Aorta (tissue), 5 donors: ENCODE measurements around the gene CUTA. TPM values are rescaled to one million over a fixed set of nuclear protein-coding genes. Genes with fewer than 3 reads are reported as not detected.
"Not testable (repeated sequence)": the region's sequence is repeated elsewhere in the genome, so short reads cannot be mapped to it uniquely, and the experiment has no call there.

Experiments used
- ATAC-seq: fragments of 200-7000 bp; cut with Tn5 transposase; one replicate; pipeline ENCODE4 v1.9.1; 2022; ENCODE audit warnings: moderate library complexity; ENCODE audit not compliant: low FRiP score
- DNase-seq, 2 donors: peaks; one replicate each; pipeline ENCODE4 v3.0.0-alpha.2; 2020
- H3K27ac ChIP-seq, 2 donors: one replicate each; pipeline ENCODE4 v1.5.1; 2013; ENCODE audit warnings: low read length in 2 of 2, mild to moderate bottlenecking in 2 of 2, moderate library complexity in 2 of 2, control low read depth in 1 of 2, inconsistent platforms in 1 of 2, low read depth in 1 of 2
- H3K27me3 ChIP-seq, 2 donors: one replicate each; pipeline ENCODE4 v1.6.1; 2013; ENCODE audit warnings: control low read depth in 1 of 2, low read length in 1 of 2, mild to moderate bottlenecking in 1 of 2, moderate library complexity in 1 of 2; ENCODE audit not compliant: insufficient read depth in 2 of 2, control insufficient read depth in 1 of 2
- H3K36me3 ChIP-seq, 2 donors: one replicate each; pipeline ENCODE4 v1.6.1; 2013; ENCODE audit warnings: control low read depth in 1 of 2, low read length in 1 of 2, mild to moderate bottlenecking in 1 of 2; ENCODE audit not compliant: insufficient read depth in 2 of 2, control insufficient read depth in 1 of 2
- H3K4me1 ChIP-seq, 2 donors: one replicate each; pipeline ENCODE4 v1.6.1; 2013; ENCODE audit warnings: low read length in 2 of 2, control low read depth in 1 of 2, mild to moderate bottlenecking in 1 of 2, moderate library complexity in 1 of 2; ENCODE audit not compliant: insufficient read depth in 2 of 2, control insufficient read depth in 1 of 2
- H3K4me3 ChIP-seq, 2 donors: one replicate each; pipeline ENCODE4 v1.5.1; 2013; ENCODE audit warnings: low read length in 2 of 2, control low read depth in 1 of 2, mild to moderate bottlenecking in 1 of 2
- H3K9me3 ChIP-seq: one replicate; pipeline ENCODE4 v1.6.1; 2013; ENCODE audit warnings: mild to moderate bottlenecking, low read length; ENCODE audit not compliant: control insufficient read depth
- WGBS, 2 donors: extraction: QIAGEN DNeasy Blood & Tissue Kit; methylation state at CpG; one replicate each; pipeline ENCODE4 v1.1.7; 2013; 5-methylcytosine and 5-hydroxymethylcytosine counted together
- intact Hi-C, 2 donors: fragments of 100-400 bp; cut with DNase I; formaldehyde crosslinking; loops; one replicate each; pipeline versions ENCODE4 v1.14.2 to v1.15.0; 2022
- polyA plus RNA-seq, 2 donors: library from polyadenylated mRNA; stranded (reverse); fragments of 200-250 nt; gene quantifications; one replicate each; pipeline ENCODE4 v1.2.3, GENCODE V29; 2013
- total RNA-seq, 2 donors: library from RNA; stranded (reverse); fragmentation: NEBNext Ultra II Directional; extraction: Animal tissue kit (Norgen Biotek cat#: 25700); gene quantifications; one replicate each; pipeline ENCODE4 v1.2.1, GENCODE V29; 2021
- donor health status: healthy with polysubstance abuse.
- donor health status: Bipolar disorder and iron deficiency.
- donor health status: DM: no; HTN: no; CAD: no.
- donor health status: DM: no; HTN: no; CAD: no.
- donor health status: DM: yes; HTN: yes; CAD: no.

The CUTA gene
- total and polyA plus RNA-seq, 4 donors, result 89.9 to 191 (median 115) TPM

DNA sequence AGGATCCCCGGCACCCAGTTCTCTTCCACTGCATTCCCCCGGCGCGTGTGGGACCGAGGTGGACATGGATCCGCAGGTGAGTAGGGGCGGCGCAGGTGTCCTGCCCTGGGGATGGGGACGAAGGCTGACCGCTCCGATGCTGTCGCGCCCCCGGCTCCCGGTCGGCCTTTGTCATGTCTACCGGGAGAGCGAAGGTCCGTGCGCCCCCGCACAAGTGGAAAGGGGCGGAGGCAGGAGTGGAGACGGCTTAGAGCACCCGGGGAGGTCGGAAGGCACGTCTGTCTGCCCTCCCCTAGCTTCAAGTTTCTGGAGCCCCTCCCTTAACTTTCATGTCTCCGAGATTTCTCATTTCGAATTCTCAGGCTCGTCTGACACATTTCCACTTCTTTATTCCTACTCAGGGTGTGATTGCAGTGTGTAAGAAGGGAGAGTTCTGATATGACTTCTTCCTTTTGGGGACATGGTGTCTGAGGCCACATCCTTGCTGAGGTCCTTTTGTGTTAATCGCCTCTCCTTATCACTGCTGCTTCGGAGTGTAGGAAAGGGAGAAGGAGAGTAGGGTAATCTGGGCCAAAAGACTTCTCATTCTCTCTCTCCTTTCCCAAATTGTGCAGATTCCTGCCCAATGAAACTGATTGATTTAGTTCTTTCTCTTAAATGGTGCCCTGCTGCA lies 25.8 kb downstream of the CUTA start:
- H3K4me3 ChIP-seq, result no peak overlapping the region
- DNase-seq (no peak), ATAC-seq (no peak)
- no peaks in the 10 kb centered on the region for H3K4me1 ChIP-seq
- H3K27ac ChIP-seq, result no peak overlapping the region
- WGBS, 2 donors, result 0% methylated on average over 31 of the region's 31 CpGs
- no peaks in the 10 kb centered on the region for H3K36me3 ChIP-seq
- intact Hi-C loops, result loop anchor here (1.0 to 2.0 kb wide), 3 partner anchors 18 to 35 kb away; no protein-coding TSS in a partner anchor
- H3K27me3 ChIP-seq, result no peaks in the 10 kb centered on the region
- no peaks in the 10 kb centered on the region for H3K9me3 ChIP-seq

DNA sequence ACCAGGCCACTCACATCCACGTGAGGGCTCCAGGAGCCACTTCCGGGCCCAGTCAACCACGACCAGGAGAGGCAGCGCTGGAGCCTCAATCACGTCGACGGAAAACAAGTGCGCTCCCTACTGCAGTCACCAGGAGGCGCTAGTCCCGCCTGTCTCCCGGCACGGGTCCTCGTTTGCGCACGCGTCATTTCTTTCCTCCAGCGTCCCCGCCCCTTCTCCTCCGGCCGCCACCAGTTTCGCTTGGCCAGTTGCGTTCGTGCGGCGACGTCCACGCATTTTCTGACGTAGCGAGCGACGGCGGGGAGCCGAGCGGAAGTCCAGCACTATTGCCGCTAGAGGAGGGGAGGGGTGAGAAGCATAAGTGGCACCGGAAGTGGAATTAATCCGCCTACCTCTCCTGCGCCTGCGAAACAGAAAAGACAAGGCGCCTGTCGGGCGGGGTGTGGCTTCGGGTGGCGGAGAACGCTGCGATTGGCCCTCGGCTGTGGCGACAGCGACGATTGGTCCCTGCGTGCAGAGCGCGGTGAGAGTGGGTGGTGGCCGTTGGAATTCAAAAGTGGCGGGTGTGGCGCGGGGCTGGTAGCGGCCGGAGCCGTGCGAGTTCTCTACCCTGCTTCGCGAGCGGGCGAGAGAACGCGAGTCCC lies 26.5 kb downstream of the CUTA start, which contains the start of gene KIFC1:
KIFC1 (plus strand) TSS at position 546 of the 644 bp plus-strand sequence. CDS start 163 bp downstream, outside the sequence.
- peak within 1 kb of the TSS in 1 of 2 donors; percentile 79 for H3K27ac ChIP-seq
- intact Hi-C loops, result loop anchor here (1.0 to 2.0 kb wide), 3 partner anchors 19 to 35 kb away; no protein-coding TSS in a partner anchor
- no peaks in the 10 kb centered on the region for H3K27me3 ChIP-seq
- H3K4me1 ChIP-seq, result no peaks in the 10 kb centered on the region
- no peaks in the 10 kb centered on the region for H3K36me3 ChIP-seq
- H3K9me3 ChIP-seq, result no peaks in the 10 kb centered on the region
- peak; percentile 100 for DNase-seq
- peak; percentile 99 for ATAC-seq
- 0% methylated on average over 57 to 67 of the region's 67 CpGs for WGBS, 2 donors
- H3K4me3 ChIP-seq, result no peak within 1 kb of the TSS

DNA sequence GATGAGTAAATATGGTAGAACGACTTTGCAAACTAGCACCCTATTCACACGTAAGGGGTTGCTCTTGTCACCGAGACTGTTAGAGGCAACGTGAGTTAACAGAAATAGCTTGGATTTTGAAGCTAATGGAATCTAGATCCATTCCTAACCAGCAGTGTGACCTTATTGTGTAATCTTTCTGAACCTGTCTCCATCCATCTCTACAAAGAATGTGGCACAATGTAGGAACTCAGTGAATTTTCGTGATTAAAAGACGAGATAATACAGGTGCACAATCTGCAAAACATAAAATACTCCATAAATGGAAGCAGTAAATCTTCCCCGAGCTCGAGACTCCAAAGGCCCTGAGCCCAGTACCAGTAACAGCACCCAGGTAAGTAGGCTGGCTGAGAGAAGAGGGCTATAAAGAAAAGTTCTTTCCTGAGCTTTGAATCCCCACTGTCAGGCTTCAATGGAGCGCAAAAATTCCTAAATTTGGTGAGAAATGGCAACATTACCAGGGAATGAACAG lies 27.1 kb downstream of the CUTA start:
- Histone ChIP-seq H3K4me1 (no peaks in the 10 kb centered on the region), H3K27me3 (no peaks in the 10 kb centered on the region), H3K27ac (peak overlapping the region in 1 of 2 donors; percentile 79), H3K4me3 (no peak overlapping the region), H3K9me3 (no peaks in the 10 kb centered on the region), H3K36me3 (no peaks in the 10 kb centered on the region)
- 74 to 81% methylated on average over 9 of the region's 9 CpGs for WGBS, 2 donors
- intact Hi-C loops, result loop anchor here (1.0 to 2.0 kb wide), 3 partner anchors 19 to 36 kb away; no protein-coding TSS in a partner anchor
- no peak for ATAC-seq
- no peak for DNase-seq

DNA sequence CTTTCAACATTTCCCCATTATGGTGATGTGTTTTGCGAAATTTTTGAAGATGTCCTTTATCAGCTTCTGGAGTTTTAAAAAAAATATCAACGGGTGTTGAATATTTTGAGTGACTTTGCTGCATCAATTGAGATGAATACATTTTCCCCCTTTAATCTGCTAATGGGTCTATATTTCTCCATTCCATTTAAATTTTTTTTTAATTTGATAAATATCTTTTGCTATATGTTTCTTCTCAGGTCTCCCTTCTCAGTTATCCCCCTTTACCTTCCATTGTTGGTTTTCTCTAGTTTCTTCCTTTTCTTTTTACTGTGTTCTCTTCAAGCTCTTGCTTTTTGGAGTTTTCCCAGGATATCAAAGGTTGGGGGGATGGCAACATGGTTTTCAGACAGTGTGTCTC lies 27.7 kb downstream of the CUTA start:
- Histone ChIP-seq H3K36me3 (no peaks in the 10 kb centered on the region), H3K27ac (no peak overlapping the region), H3K9me3 (no peaks in the 10 kb centered on the region), H3K4me3 (no peak overlapping the region), H3K27me3 (no peaks in the 10 kb centered on the region), H3K4me1 (no peaks in the 10 kb centered on the region)
- intact Hi-C loops, result loop anchor here in 1 of 2 donors (2.0 kb wide), 1 partner anchor 37 kb away; no protein-coding TSS in a partner anchor
- ATAC-seq (no peak), DNase-seq (no peak)
- WGBS, 2 donors, result 90 to 96% methylated on average over 2 of the region's 2 CpGs

DNA sequence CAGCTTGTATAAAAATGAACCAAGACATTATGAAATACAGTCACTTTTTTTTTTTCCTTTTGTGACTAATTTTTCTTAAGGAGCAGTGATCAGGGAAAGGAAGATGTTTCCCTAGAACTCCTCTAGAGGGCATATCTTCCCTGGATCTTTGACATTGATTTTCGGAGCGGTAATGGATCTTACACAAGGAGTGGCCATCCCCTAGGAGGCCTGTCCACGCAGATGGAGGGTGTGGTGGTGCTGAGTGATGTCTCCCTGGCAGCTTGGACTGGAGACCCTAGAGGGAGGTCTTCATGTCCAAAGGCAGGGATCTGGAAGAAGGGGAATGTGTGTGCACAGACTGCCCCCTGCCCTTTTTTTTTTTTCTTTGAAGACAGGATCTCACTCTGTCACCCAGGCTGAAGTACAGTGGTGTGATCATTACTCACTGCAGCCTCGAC lies 33.3 kb downstream of the CUTA start:
- WGBS, 2 donors, result 21 to 33% methylated on average over 4 of the region's 4 CpGs
- H3K27ac ChIP-seq, result no peak overlapping the region
- no peaks in the 10 kb centered on the region for H3K4me1 ChIP-seq
- ATAC-seq (peak; percentile 50), DNase-seq (no peak)
- no peaks in the 10 kb centered on the region for H3K9me3 ChIP-seq
- no peak overlapping the region for H3K4me3 ChIP-seq
- no peaks in the 10 kb centered on the region for H3K27me3 ChIP-seq
- no peaks in the 10 kb centered on the region for H3K36me3 ChIP-seq
- intact Hi-C loops, result no loop called here

DNA sequence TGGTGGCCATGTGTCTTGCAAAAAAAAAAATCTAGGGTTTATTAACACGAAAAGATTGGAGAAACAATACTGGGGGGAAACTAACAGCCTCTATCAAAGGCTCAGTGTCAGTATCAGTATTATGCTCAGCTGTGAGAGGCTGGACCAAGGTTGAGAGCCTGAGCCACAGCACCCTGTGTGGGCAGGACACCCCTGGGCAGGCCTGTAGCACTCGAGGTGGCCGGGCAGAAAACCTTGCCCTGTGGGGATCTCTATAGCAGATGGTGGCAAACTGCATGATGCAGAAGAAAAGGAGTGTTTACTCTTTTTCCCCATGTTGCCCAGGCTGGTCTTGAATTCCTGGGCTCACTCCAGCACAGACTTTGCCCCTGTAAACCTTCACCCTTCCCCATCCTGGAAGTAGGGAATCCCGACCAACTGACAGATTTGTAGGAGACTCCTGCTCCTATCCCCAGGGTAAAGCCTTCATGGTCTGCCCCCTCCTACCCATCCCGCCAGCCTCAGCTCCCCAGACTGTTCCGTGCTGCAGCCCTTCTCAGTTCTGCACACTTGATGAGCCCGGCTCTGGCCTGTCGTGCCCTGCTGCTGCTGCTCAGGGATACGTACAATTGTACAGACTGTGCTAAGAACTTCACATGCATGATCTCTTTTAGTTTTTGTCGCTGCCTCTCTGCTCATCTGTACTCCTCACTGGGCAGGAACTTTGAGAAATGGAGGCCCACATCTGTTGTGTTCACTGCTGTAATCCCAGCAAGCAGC lies 34.3 kb downstream of the CUTA start:
- no peak for ATAC-seq

DNA sequence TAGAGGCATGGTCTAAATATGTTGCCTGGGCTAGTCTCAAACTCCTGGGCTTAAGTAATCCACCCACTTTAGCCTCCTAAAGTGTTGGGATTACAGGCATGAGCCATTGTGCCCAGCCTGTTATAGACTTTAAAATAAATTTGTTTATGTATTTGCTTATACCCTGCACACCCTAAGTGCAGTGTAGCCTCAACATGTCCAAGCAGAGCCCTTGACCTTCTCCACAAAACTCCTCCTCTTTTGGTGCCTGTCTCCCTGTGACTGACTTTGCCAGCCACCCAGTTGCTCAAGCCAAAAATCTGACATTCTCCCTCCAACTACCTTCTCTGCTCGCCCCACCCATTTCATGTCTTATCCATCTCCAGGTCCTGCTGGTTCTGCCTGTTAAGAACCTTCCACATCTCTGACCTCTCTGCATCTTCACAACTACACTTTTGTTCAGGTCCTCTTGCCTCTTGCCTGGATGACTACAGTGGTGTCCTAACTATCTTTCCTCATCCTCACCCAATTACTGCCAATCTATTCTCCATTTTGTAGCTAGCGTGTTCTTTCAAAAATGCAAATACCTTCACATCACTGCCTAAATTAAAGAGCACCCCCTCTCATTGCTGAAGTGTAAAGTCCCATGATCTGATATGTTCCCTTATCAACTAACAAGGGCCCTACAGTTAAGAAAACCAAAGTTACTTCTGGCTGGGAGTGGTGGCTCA lies 37.5 kb downstream of the CUTA start:
- Histone ChIP-seq H3K9me3 (no peaks in the 10 kb centered on the region), H3K4me1 (no peaks in the 10 kb centered on the region), H3K27ac (no peak overlapping the region), H3K4me3 (no peak overlapping the region), H3K36me3 (no peaks in the 10 kb centered on the region), H3K27me3 (no peaks in the 10 kb centered on the region)
- intact Hi-C loops, result no loop called here
- ATAC-seq, result no peak
- WGBS, 2 donors, result 87 to 90% methylated on average over 2 of the region's 2 CpGs
- DNase-seq, result no peak

More for the DNA sequence above, 34.3 kb downstream of the CUTA start:
- no peak overlapping the region for H3K27ac ChIP-seq
- intact Hi-C loops, result no loop called here
- no peaks in the 10 kb centered on the region for H3K27me3 ChIP-seq
- H3K4me3 ChIP-seq, result no peak overlapping the region
- no peaks in the 10 kb centered on the region for H3K4me1 ChIP-seq
- DNase-seq, result no peak
- 73 to 74% methylated on average over 10 of the region's 10 CpGs for WGBS, 2 donors
- no peaks in the 10 kb centered on the region for H3K36me3 ChIP-seq
- no peaks in the 10 kb centered on the region for H3K9me3 ChIP-seq

DNA sequence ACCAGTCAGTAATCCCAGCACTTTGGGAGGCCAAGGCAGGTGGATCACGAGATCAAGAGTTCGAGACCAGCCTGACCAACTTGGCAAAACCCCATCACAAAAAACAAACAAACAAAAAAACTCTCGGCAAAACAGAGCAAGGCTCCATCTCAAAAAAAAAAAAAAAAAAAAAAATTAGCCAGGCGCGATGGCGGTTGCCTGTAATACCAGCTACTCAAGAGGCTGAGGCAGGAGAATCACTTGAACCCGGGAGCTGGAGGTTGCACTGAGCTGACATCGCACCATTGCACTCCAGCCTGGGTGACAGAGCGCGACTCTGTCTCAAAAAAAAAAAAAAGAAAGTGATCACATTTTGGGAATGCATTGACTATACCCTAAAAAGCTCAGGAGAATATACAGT lies 38.7 kb downstream of the CUTA start:
- H3K36me3 ChIP-seq, H3K4me3 ChIP-seq, H3K4me1 ChIP-seq, H3K27ac ChIP-seq, H3K9me3 ChIP-seq, DNase-seq, ATAC-seq, intact Hi-C loops, H3K27me3 ChIP-seq: not testable (repeated sequence)
- WGBS, 2 donors, result 93 to 94% methylated on average over 10 of the region's 10 CpGs
